GM12878 (cell line): ENCODE measurements around the gene NCS1. TPM values are rescaled to one million over a fixed set of nuclear protein-coding genes. Genes with fewer than 3 reads are reported as not detected.

ENCODE experiments used
- ATAC-seq: fragments of 200-7000 bp; cut with Tn5 transposase; 3 replicates; pipeline ENCODE4 v1.9.1; 2020; ENCODE audit warnings: mild to moderate bottlenecking, moderate library complexity
- BruUV-seq: library from RNA; stranded (reverse); fragments of 400-500 nt; replicated peaks from 2 replicates; lab custom pipeline; 2021; lab: Mats Ljungman, UMichigan
- CTCF ChIA-PET: fragments of 300-600 bp; sonication (Branson Sonifier 250); formaldehyde crosslinking; extraction: SDS; loops from one replicate; lab custom pipeline; 2021; ENCODE audit warnings: inconsistent platforms; lab: Yijun Ruan, JAX
- POLR2A ChIA-PET: fragments of 350-600 bp; formaldehyde crosslinking; extraction: SDS; loops from one replicate; lab custom pipeline; 2021; ENCODE audit warnings: inconsistent platforms; lab: Charles Lee
- RAD21 ChIA-PET: fragments of 300-600 bp; sonication (Branson Sonifier 250); formaldehyde crosslinking; loops from one replicate; lab custom pipeline; 2023; ENCODE audit warnings: antibody characterized with exemption; ENCODE audit not compliant: unreplicated experiment; lab: Charles Lee
- SMC1A ChIA-PET: fragments of 300-600 bp; sonication (Branson Sonifier 250); formaldehyde crosslinking; loops from one replicate; lab custom pipeline; 2023; ENCODE audit not compliant: unreplicated experiment, uncharacterized antibody; lab: Charles Lee
- DNase-seq: peaks from one replicate; pipeline ENCODE4 v3.0.0-alpha.2; 2011; ENCODE audit warnings: low read depth, low spot score
- FAIRE-seq: peaks from 3 replicates; lab custom pipeline; 2011; peaks lifted over from hg19 to GRCh38; lab: Jason Lieb, UNC
- H2AFZ ChIP-seq: 2 replicates; pipeline ENCODE4 v1.6.0; 2011; ENCODE audit warnings: low read depth, low read length, control low read depth; ENCODE audit not compliant: control insufficient read depth
- H3K27ac ChIP-seq: 2 replicates; pipeline ENCODE4 v1.5.1; 2011; ENCODE audit warnings: control low read depth; ENCODE audit not compliant: control insufficient read depth, insufficient read depth
- H3K27me3 ChIP-seq, 2 experiments: replicated peaks in 1 of 2; 2 replicates each; pipeline versions ENCODE4 v1.6.0 to v1.6.1; 2011; ENCODE audit warnings: low read length in 1 of 2; ENCODE audit not compliant: control insufficient read depth in 2 of 2, insufficient read depth in 2 of 2
- H3K36me3 ChIP-seq, 2 experiments: 2 replicates each; pipeline ENCODE4 v1.5.1; 2011; ENCODE audit warnings: low read length in 1 of 2; ENCODE audit not compliant: control insufficient read depth in 2 of 2, insufficient read depth in 2 of 2
- H3K4me1 ChIP-seq: 2 replicates; pipeline ENCODE4 v1.6.1; 2011; ENCODE audit warnings: mild to moderate bottlenecking, low read length, moderate library complexity, mixed read lengths; ENCODE audit not compliant: control insufficient read depth, insufficient read depth
- H3K4me2 ChIP-seq: 2 replicates; pipeline ENCODE4 v1.6.0; 2011; ENCODE audit warnings: control low read depth; ENCODE audit not compliant: control insufficient read depth, insufficient read depth
- H3K4me3 ChIP-seq: fragments of 200-600 bp; sonication (generic); 2 replicates; pipeline ENCODE4 v1.5.1; 2016
- H3K79me2 ChIP-seq: 2 replicates; pipeline ENCODE4 v1.6.0; 2011; ENCODE audit warnings: low read length; ENCODE audit not compliant: control insufficient read depth, insufficient read depth
- H3K9ac ChIP-seq: 2 replicates; pipeline ENCODE4 v1.8.0; 2011; ENCODE audit warnings: low read length, control low read depth, mixed read lengths; ENCODE audit not compliant: control insufficient read depth, insufficient read depth
- H3K9me3 ChIP-seq: replicated peaks from 3 replicates; pipeline ENCODE4 v1.5.1; 2011; ENCODE audit warnings: mild to moderate bottlenecking, low read length; ENCODE audit not compliant: control insufficient read depth, insufficient read depth
- H4K20me1 ChIP-seq: 2 replicates; pipeline ENCODE4 v1.6.0; 2011; ENCODE audit not compliant: control insufficient read depth, insufficient read depth
- BCL11A ChIP-seq: IDR thresholded peaks from 2 replicates; pipeline ENCODE4 v1.6.1; 2011; ENCODE audit warnings: low read depth, low read length
- BCLAF1 ChIP-seq: fragments of 450-650 bp; IDR thresholded peaks from 2 replicates; pipeline ENCODE4 v1.6.1; 2017; ENCODE audit warnings: antibody characterized with exemption, mild to moderate bottlenecking, moderate library complexity
- IKZF1 ChIP-seq: fragments of 450-650 bp; conservative IDR thresholded peaks from 2 replicates; pipeline ENCODE4 v1.6.1; 2017; ENCODE audit warnings: antibody characterized with exemption, mild to moderate bottlenecking
- JUND ChIP-seq: IDR thresholded peaks from 2 replicates; pipeline ENCODE4 v1.6.1; 2012; ENCODE audit warnings: low read depth, mild to moderate bottlenecking, low read length, improper control_type of control experiment, moderate library complexity
- MEF2A ChIP-seq: IDR thresholded peaks from 2 replicates; pipeline ENCODE4 v1.6.1; 2011; ENCODE audit warnings: low read depth, mild to moderate bottlenecking, low read length, moderate library complexity; ENCODE audit not compliant: insufficient read depth
- MYC ChIP-seq: IDR thresholded peaks from 2 replicates; pipeline ENCODE4 v1.6.1; 2011; ENCODE audit warnings: mild to moderate bottlenecking, low read length, moderate library complexity, inconsistent platforms; ENCODE audit not compliant: insufficient read depth, insufficient replicate concordance, insufficient read length, severe bottlenecking
- RAD51 ChIP-seq: fragments of 450-650 bp; IDR thresholded peaks from 2 replicates; pipeline ENCODE4 v1.6.1; 2016; ENCODE audit warnings: moderate library complexity, mild to moderate bottlenecking, inconsistent platforms
- WGBS: methylation state at CpG from one replicate; pipeline ENCODE4 v1.1.6; 2016; ENCODE audit warnings: low lambda C conversion rate; ENCODE audit not compliant: insufficient replicate concordance, insufficient coverage; ENCODE audit errors: missing lambda C conversion rate; 5-methylcytosine and 5-hydroxymethylcytosine counted together
- in situ Hi-C: fragments of 300-500 bp; cut with MboI; formaldehyde crosslinking; loops from 9 replicates; pipeline ENCODE4 v1.14.3; 2018; ENCODE audit warnings: mixed read lengths
- intact Hi-C: fragments of 100-400 bp; cut with micrococcal nuclease; formaldehyde crosslinking; loops from one replicate; pipeline ENCODE4 v1.14.2; 2022; ENCODE audit not compliant: unreplicated experiment
- polyA plus RNA-seq, 11 experiments: library from polyadenylated mRNA; depleted of rRNA in 4 of 11; unstranded in 6 of 11; stranded (reverse) in 5 of 11; fragments of >200 nt; fragmentation: Nextera tagmentation in 4 of 11; fragmentation: Illumina TruSeq in 1 of 11; extraction: Ambion mirVana in 4 of 11; extraction: Trizol in 1 of 11; gene quantifications; 1 replicate in 1 of 11; 2 replicates in 10 of 11; pipeline versions ENCODE4 v1.2.1 to v1.2.3, GENCODE V29; 2011 to 2016; ENCODE audit warnings: inconsistent platforms in 2 of 11, missing spikeins in 2 of 11, low read depth in 1 of 11
- total RNA-seq, 4 experiments: library from RNA; depleted of rRNA in 3 of 4; stranded (reverse); fragments of >200 nt in 3 of 4; fragmentation: Illumina TruSeq in 1 of 4; extraction: Trizol in 1 of 4; gene quantifications; 2 replicates each; pipeline versions ENCODE4 v1.2.1 to v1.2.3, GENCODE V29; 2013 to 2021
- TF ChIP-seq, protein P1 (sequence below): fragments of 450-650 bp; IDR thresholded peaks from 2 replicates; pipeline ENCODE4 v1.6.1; 2016; ENCODE audit warnings: mild to moderate bottlenecking

Gene NCS1
- total and polyA plus RNA-seq, 10 of the 15 experiments (the other 5 are each of a cell fraction or from before 2014, with no cell fraction given), result 0.04 to 0.22 (median 0.06) TPM; not detected in 4

- TF ChIP-seq RAD51 (no peak), MEF2A (no peak), MYC (no peak), BCL11A (no peak), IKZF1 (no peak)
Measured at GRCh38 chr9:130159057-130159456, 13.1 kb upstream of the NCS1 start (continued).

DNA sequence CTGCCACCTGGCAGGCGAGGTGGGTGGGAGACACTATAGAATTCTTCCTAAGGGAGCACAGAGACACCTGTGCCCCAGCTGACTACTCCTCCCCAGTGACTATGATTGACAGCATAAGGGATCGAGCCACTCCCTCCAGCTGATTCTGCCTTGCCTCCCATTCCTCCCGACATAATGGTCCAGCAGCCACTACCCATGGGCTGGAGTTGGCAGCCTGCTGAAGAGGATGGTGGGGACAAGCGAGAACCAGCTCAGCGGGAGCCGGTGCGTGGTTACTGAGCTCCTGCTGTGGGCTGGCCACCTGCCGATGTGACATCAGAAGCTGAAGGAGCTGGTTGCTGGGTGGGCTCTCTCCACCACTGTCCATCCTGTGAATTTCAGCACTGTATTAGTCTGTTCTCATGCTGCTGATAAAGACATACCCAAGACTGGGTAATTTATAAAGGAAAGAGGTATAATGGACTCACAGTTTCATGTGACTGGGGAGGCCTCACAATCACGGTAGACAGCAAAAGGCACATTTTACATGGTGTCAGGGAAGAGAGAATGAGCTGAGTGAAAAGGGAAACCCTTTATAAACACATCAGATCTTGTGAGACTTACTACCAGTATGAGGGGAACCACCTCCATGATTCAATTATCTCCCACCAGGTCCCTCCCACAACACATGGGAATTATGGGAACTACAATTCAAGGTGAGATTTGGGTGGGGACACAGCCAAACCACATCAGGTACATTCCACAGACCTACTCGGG, 12.1 kb upstream of the NCS1 start:
- Histone ChIP-seq H3K36me3 (no peaks in the 10 kb centered on the region), H3K9ac (no peak overlapping the region), H3K4me3 (no peak overlapping the region), H3K4me2 (no peak overlapping the region), H3K79me2 (no peaks in the 10 kb centered on the region), H4K20me1 (no peaks in the 10 kb centered on the region), H3K4me1 (no peaks in the 10 kb centered on the region), H2AFZ (no peak overlapping the region), H3K27ac (no peak overlapping the region), H3K9me3 (no peaks in the 10 kb centered on the region), H3K27me3 (no peaks in the 10 kb centered on the region; a peak in 1 of 4 replicates)
- POLR2A ChIA-PET, result no interaction called here
- ATAC-seq, result 0 out of 3 replicates have a peak, but pooled peaks have one; percentile 20
- TF ChIP-seq BCLAF1 (no peak), JUND (no peak)
- TF ChIP-seq, protein P1, sequence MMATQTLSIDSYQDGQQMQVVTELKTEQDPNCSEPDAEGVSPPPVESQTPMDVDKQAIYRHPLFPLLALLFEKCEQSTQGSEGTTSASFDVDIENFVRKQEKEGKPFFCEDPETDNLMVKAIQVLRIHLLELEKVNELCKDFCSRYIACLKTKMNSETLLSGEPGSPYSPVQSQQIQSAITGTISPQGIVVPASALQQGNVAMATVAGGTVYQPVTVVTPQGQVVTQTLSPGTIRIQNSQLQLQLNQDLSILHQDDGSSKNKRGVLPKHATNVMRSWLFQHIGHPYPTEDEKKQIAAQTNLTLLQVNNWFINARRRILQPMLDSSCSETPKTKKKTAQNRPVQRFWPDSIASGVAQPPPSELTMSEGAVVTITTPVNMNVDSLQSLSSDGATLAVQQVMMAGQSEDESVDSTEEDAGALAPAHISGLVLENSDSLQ, result 0 out of 2 replicates have a peak, but pooled peaks have one; percentile 17
- BruUV-seq, result no TSS peak
- in situ Hi-C loops, result no loop called here
- no peak for FAIRE-seq
- intact Hi-C loops, result no loop called here
- RAD21 ChIA-PET, result no interaction called here
- CTCF ChIA-PET, result no interaction called here
- WGBS, result 46% methylated on average over 10 of the region's 10 CpGs
- SMC1A ChIA-PET, result no interaction called here
- no peak for DNase-seq
